HepG2 (cell line): ENCODE measurements around the gene IGSF5. TPM values are rescaled to one million over a fixed set of nuclear protein-coding genes. Genes with fewer than 3 reads are reported as not detected.

Experiments used
- ATAC-seq: fragments of 200-7000 bp; cut with Tn5 transposase; 3 replicates; pipeline ENCODE4 v1.9.1; 2020; ENCODE audit warnings: mild to moderate bottlenecking, moderate library complexity
- BruUV-seq: library from RNA; stranded (reverse); fragments of 400-500 nt; replicated peaks from 2 replicates; lab custom pipeline; 2021; lab: Mats Ljungman, UMichigan
- CTCF ChIA-PET: fragments of 300-600 bp; formaldehyde crosslinking; extraction: SDS; loops from one replicate; lab custom pipeline; 2021; ENCODE audit warnings: low total read pairs, inconsistent platforms, low intra/inter-chr PET ratio; lab: Yijun Ruan, JAX
- POLR2A ChIA-PET: fragments of 350-600 bp; sonication (Branson Sonifier 250); formaldehyde crosslinking; loops from one replicate; lab custom pipeline; 2020; ENCODE audit warnings: antibody characterized with exemption, inconsistent platforms; lab: Yijun Ruan, JAX
- DNase-seq: peaks from one replicate; pipeline ENCODE4 v3.0.0-alpha.2; 2015; ENCODE audit warnings: low spot score
- FAIRE-seq: peaks from 3 replicates; lab custom pipeline; 2011; peaks lifted over from hg19 to GRCh38; lab: Jason Lieb, UNC
- H2AFZ ChIP-seq: one replicate; pipeline ENCODE4 v1.6.1; 2011; ENCODE audit warnings: low read length, inconsistent platforms
- H3K27ac ChIP-seq: fragments of 300-600 bp; 3 replicates; pipeline ENCODE4 v1.8.0; 2011; ENCODE audit warnings: mixed run types, mild to moderate bottlenecking, mixed read lengths, low read length, inconsistent platforms; ENCODE audit not compliant: insufficient read depth; ENCODE audit errors: extremely low read length
- H3K27me3 ChIP-seq, 2 experiments: fragments of 200-600 bp in 1 of 2; 2 replicates in 1 of 2; 3 replicates in 1 of 2; pipeline versions ENCODE4 v1.6.0 to v1.8.0; 2011; ENCODE audit warnings: low read length in 2 of 2, mild to moderate bottlenecking in 2 of 2, moderate library complexity in 2 of 2, inconsistent platforms in 1 of 2; ENCODE audit not compliant: insufficient read depth in 2 of 2, control insufficient read depth in 1 of 2
- H3K36me3 ChIP-seq, 2 experiments: fragments of 200-600 bp in 1 of 2; replicated peaks in 1 of 2; 2 replicates in 1 of 2; 3 replicates in 1 of 2; pipeline versions ENCODE4 v1.5.1 to v1.8.0; 2011; ENCODE audit warnings: low read length in 2 of 2, inconsistent platforms in 1 of 2; ENCODE audit not compliant: insufficient read depth in 2 of 2, control insufficient read depth in 1 of 2
- H3K4me1 ChIP-seq: 2 replicates; pipeline ENCODE4 v1.5.1; 2012; ENCODE audit warnings: low read length, inconsistent platforms; ENCODE audit not compliant: insufficient read depth
- H3K4me2 ChIP-seq: 2 replicates; pipeline ENCODE4 v1.6.0; 2011; ENCODE audit warnings: low read depth, low read length, inconsistent platforms
- H3K4me3 ChIP-seq, 3 experiments: fragments of 200-600 bp in 1 of 3; sonication (generic), shearing (Covaris generic) in 1 of 3; replicated peaks in 1 of 3; 2 replicates each; pipeline ENCODE4 v1.5.1; 2011 to 2016; ENCODE audit warnings: low read length in 3 of 3, inconsistent platforms in 2 of 3, low read depth in 2 of 3, mild to moderate bottlenecking in 2 of 3, control low read depth in 1 of 3, mixed read lengths in 1 of 3; ENCODE audit not compliant: insufficient read depth in 1 of 3
- H3K79me2 ChIP-seq: one replicate; pipeline ENCODE4 v1.6.1; 2011; ENCODE audit warnings: low read length, inconsistent platforms; ENCODE audit not compliant: insufficient read depth
- H3K9ac ChIP-seq: 2 replicates; pipeline ENCODE4 v1.6.0; 2011; ENCODE audit warnings: mild to moderate bottlenecking, low read depth, low read length, inconsistent platforms; ENCODE audit not compliant: insufficient read depth
- H3K9me3 ChIP-seq: 2 replicates; pipeline ENCODE4 v1.5.1; 2012; ENCODE audit warnings: mild to moderate bottlenecking, low read length
- H4K20me1 ChIP-seq: 2 replicates; pipeline ENCODE4 v1.6.0; 2011; ENCODE audit warnings: inconsistent platforms, mild to moderate bottlenecking, low read length, moderate library complexity; ENCODE audit not compliant: insufficient read depth
- FOXC1 ChIP-seq: sonication (generic); formaldehyde crosslinking; IDR thresholded peaks from 2 replicates; pipeline ENCODE4 v1.8.0; 2022; ENCODE audit warnings: mild to moderate bottlenecking, missing genetic modification reagents, borderline replicate concordance
- HNRNPK ChIP-seq: fragments of 200-400 bp; formaldehyde crosslinking; IDR thresholded peaks from 2 replicates; pipeline ENCODE4 v1.6.1; 2018; ENCODE audit warnings: low read length, low read depth, moderate library complexity, mild to moderate bottlenecking; ENCODE audit not compliant: poor library complexity, severe bottlenecking
- MEIS1 ChIP-seq: sonication (generic); formaldehyde crosslinking; IDR thresholded peaks from 2 replicates; pipeline ENCODE4 v1.9.0; 2021; ENCODE audit warnings: mild to moderate bottlenecking, missing genetic modification reagents, moderate library complexity, borderline replicate concordance
- NFIC ChIP-seq: IDR thresholded peaks from 2 replicates; pipeline ENCODE4 v1.6.1; 2012; ENCODE audit warnings: mild to moderate bottlenecking, low read length, inconsistent platforms
- POLR2AphosphoS5 ChIP-seq: IDR thresholded peaks from 2 replicates; pipeline ENCODE4 v1.6.1; 2012; ENCODE audit warnings: low read depth, low read length
- TAF15 ChIP-seq: fragments of 200-400 bp; formaldehyde crosslinking; IDR thresholded peaks from one replicate; pipeline ENCODE4 v1.6.1; 2018; ENCODE audit warnings: mild to moderate bottlenecking, low read depth, low read length; ENCODE audit not compliant: poor library complexity, severe bottlenecking
- TOE1 ChIP-seq: sonication (generic); formaldehyde crosslinking; IDR thresholded peaks from 2 replicates; pipeline ENCODE4 v1.4.0; 2020; ENCODE audit warnings: mild to moderate bottlenecking, missing genetic modification reagents
- ZNF460 ChIP-seq: sonication (generic); formaldehyde crosslinking; IDR thresholded peaks from 2 replicates; pipeline ENCODE4 v1.5.1; 2020; ENCODE audit warnings: missing genetic modification reagents, mild to moderate bottlenecking, borderline replicate concordance
- ZNF543 ChIP-seq: sonication (generic); formaldehyde crosslinking; IDR thresholded peaks from 2 replicates; pipeline ENCODE4 v1.4.0; 2020; ENCODE audit warnings: mild to moderate bottlenecking, missing genetic modification reagents
- ZNF564 ChIP-seq: sonication (generic); formaldehyde crosslinking; IDR thresholded peaks from 2 replicates; pipeline ENCODE4 v1.8.1; 2023; ENCODE audit warnings: mild to moderate bottlenecking, missing genetic modification reagents
- ZNF607 ChIP-seq: sonication (generic); formaldehyde crosslinking; IDR thresholded peaks from 2 replicates; pipeline ENCODE4 v1.5.1; 2020; ENCODE audit warnings: missing genetic modification reagents, mild to moderate bottlenecking, borderline replicate concordance
- ZNF784 ChIP-seq: sonication (generic); formaldehyde crosslinking; IDR thresholded peaks from 2 replicates; pipeline ENCODE4 v1.5.1; 2020; ENCODE audit warnings: missing genetic modification reagents, mild to moderate bottlenecking, borderline replicate concordance
- ZSCAN22 ChIP-seq: sonication (generic); formaldehyde crosslinking; IDR thresholded peaks from 2 replicates; pipeline ENCODE4 v1.4.0; 2020; ENCODE audit warnings: mild to moderate bottlenecking, missing genetic modification reagents
- WGBS: methylation state at CpG from one replicate; pipeline ENCODE4 v1.1.6; 2017; ENCODE audit warnings: low lambda C conversion rate; 5-methylcytosine and 5-hydroxymethylcytosine counted together
- in situ Hi-C: cut with HindIII; loops from 2 replicates; pipeline ENCODE4 v1.10.0; 2017; ENCODE audit warnings: low pct_unique_long_range_greater_than_20kb; ENCODE audit not compliant: extremely low pct_ligation_motif_present
- intact Hi-C: fragments of 100-400 bp; cut with micrococcal nuclease; formaldehyde crosslinking; loops from one replicate; pipeline ENCODE4 v1.10.0; 2022; ENCODE audit not compliant: unreplicated experiment
- polyA plus RNA-seq, 8 experiments: library from polyadenylated mRNA; depleted of rRNA in 3 of 8; stranded (reverse) in 7 of 8; unstranded in 1 of 8; fragments of >200 nt; fragmentation: Illumina TruSeq in 4 of 8; extraction: Trizol in 4 of 8; gene quantifications; 2 replicates each; pipeline versions ENCODE4 v1.2.1 to v1.2.3, GENCODE V29; 2011 to 2016; ENCODE audit warnings: low read depth in 4 of 8, missing spikeins in 1 of 8, mixed read lengths in 1 of 8; ENCODE audit not compliant: insufficient read depth in 1 of 8
- total RNA-seq, 5 experiments: library from RNA; depleted of rRNA; stranded (reverse); fragments of >200 nt; fragmentation: Illumina TruSeq; extraction: Trizol; gene quantifications; 2 replicates each; pipeline ENCODE4 v1.2.3, GENCODE V29; 2016; ENCODE audit warnings: low read depth in 1 of 5

Gene IGSF5
- total and polyA plus RNA-seq, 2 of the 13 experiments (the other 11 are each of a cell fraction or from before 2014, with no cell fraction given): not detected

- FAIRE-seq (no peak), ATAC-seq (no peak)
- intact Hi-C loops: no loop called here
- in situ Hi-C loops: no loop called here
- Histone ChIP-seq H3K9ac (no peak overlapping the region), H3K79me2 (no peaks in the 10 kb centered on the region), H3K27me3 (no peaks in the 10 kb centered on the region), H4K20me1 (no peaks in the 10 kb centered on the region), H3K4me1 (no peaks in the 10 kb centered on the region), H3K9me3 (no peaks in the 10 kb centered on the region; the same call in 1 of the 2 replicates), H3K4me3 (no peak overlapping the region), H3K27ac (no peak overlapping the region), H2AFZ (no peak overlapping the region), H3K4me2 (no peak overlapping the region)
- BruUV-seq: no TSS peak
- POLR2A ChIA-PET: no interaction called here
- TF ChIP-seq ZNF784 (CRISPR knock-in tag) (no peak), POLR2AphosphoS5 (no peak), HNRNPK (no peak), ZNF564 (CRISPR knock-in tag) (peak; percentile 94; the same call in 1 of the 2 replicates)
- TF ChIP-seq, all 625 proteins: peak for 1
- no peaks in the 10 kb centered on the region for H3K36me3 ChIP-seq
- 0% methylated on average over 1 of the region's 1 CpG for WGBS
- CTCF ChIA-PET: interaction anchor here (0.6 kb wide), 1 partner anchor 209 kb away, joined by 4 read pairs; no protein-coding TSS in a partner anchor
- no peak for DNase-seq
Observed at GRCh38 chr21:39703578-39703977, 41.4 kb upstream of the IGSF5 start.

- in situ Hi-C loops: no loop called here
Observed at GRCh38 chr21:39705849-39706248, 39.1 kb upstream of the IGSF5 start.

More at GRCh38 chr21:39705849-39706248, 39.1 kb upstream of the IGSF5 start:
- H3K4me1 ChIP-seq: no peaks in the 10 kb centered on the region
- no peak overlapping the region for H2AFZ ChIP-seq
- H3K9ac ChIP-seq: no peak overlapping the region
- no peak overlapping the region for H3K4me2 ChIP-seq
- H3K9me3 ChIP-seq: no peaks in the 10 kb centered on the region; the same call in 1 of the 2 replicates
- no peaks in the 10 kb centered on the region for H4K20me1 ChIP-seq
- BruUV-seq: no TSS peak
- no peak overlapping the region for H3K4me3 ChIP-seq
- DNase-seq: no peak
- 0% methylated on average over 2 of the region's 2 CpGs for WGBS
- TF ChIP-seq NFIC (no peak), ZNF607 (no peak), TOE1 (CRISPR knock-in tag) (no peak), TAF15 (no peak), ZNF543 (CRISPR knock-in tag) (no peak), ZNF460 (CRISPR knock-in tag) (no peak), FOXC1 (CRISPR knock-in tag) (no peak), MEIS1 (no peak), ZSCAN22 (no peak)
- H3K36me3 ChIP-seq: no peaks in the 10 kb centered on the region
- ChIA-PET CTCF (no interaction called here), POLR2A (no interaction called here)
- no peaks in the 10 kb centered on the region for H3K79me2 ChIP-seq
- no peak overlapping the region for H3K27ac ChIP-seq
- no peaks in the 10 kb centered on the region for H3K27me3 ChIP-seq
- no peak for ATAC-seq
- intact Hi-C loops: no loop called here
- no peak for FAIRE-seq
